Gastroesophageal sphincter (tissue), 3 donors: ENCODE data around the gene PLCL1.

Experiments used
- POLR2A ChIP-seq, 2 donors: fragments of 450-650 bp; IDR thresholded peaks; one replicate each; pipeline ENCODE4 v1.6.1; 2017; ENCODE audit warnings: antibody characterized with exemption in 2 of 2, mild to moderate bottlenecking in 2 of 2, moderate library complexity in 1 of 2
- TF ChIP-seq, protein P1 (sequence below), 4 experiments: fragments of 200-600 bp in 2 of 4; fragments of 450-650 bp in 2 of 4; sonication (generic) in 1 of 4; IDR thresholded peaks; one replicate each; pipeline ENCODE4 v1.5.1; 2017 to 2019; ENCODE audit warnings: antibody characterized with exemption in 4 of 4, mild to moderate bottlenecking in 2 of 4, moderate library complexity in 2 of 4

DNA sequence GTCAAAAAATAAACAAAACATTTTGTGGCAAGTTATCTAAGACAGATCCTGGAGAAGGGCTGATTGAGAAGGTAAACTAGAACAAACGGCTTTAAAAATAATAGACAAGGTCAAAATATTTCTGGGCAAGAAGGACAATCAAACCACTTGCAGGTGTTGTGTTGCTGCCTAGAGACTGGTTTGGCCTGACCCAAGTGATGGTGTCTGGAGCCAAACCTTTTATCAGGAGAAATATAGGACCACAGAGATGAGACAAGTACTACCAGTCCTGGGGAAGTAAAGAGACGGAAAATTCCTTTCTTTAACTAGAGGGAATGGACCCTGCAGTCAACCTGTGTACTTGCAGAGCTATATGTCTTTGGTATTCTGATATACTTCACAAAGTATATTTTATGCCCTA lies 44.2 kb downstream of the PLCL1 start:
- no peak for TF ChIP-seq POLR2A (IDR thresholded peaks at IDR 0.05)
- TF ChIP-seq, protein P1, sequence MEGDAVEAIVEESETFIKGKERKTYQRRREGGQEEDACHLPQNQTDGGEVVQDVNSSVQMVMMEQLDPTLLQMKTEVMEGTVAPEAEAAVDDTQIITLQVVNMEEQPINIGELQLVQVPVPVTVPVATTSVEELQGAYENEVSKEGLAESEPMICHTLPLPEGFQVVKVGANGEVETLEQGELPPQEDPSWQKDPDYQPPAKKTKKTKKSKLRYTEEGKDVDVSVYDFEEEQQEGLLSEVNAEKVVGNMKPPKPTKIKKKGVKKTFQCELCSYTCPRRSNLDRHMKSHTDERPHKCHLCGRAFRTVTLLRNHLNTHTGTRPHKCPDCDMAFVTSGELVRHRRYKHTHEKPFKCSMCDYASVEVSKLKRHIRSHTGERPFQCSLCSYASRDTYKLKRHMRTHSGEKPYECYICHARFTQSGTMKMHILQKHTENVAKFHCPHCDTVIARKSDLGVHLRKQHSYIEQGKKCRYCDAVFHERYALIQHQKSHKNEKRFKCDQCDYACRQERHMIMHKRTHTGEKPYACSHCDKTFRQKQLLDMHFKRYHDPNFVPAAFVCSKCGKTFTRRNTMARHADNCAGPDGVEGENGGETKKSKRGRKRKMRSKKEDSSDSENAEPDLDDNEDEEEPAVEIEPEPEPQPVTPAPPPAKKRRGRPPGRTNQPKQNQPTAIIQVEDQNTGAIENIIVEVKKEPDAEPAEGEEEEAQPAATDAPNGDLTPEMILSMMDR (IDR thresholded peaks at IDR 0.05) = no peak
